IMR-90 (cell line): Measurements from ENCODE around the gene SLC35C1. TPM values are rescaled to one million over a fixed set of nuclear protein-coding genes. Genes with fewer than 3 reads are reported as not detected.

Experiments used
- ATAC-seq: fragments of 200-7000 bp; cut with Tn5 transposase; 2 replicates; pipeline ENCODE4 v1.9.1; 2020; ENCODE audit warnings: low read depth, mild to moderate bottlenecking, moderate library complexity
- BruUV-seq: library from RNA; stranded (reverse); fragments of 400-500 nt; replicated peaks from 2 replicates; lab custom pipeline; 2021; lab: Mats Ljungman, UMichigan
- CTCF ChIA-PET: fragments of 300-600 bp; formaldehyde crosslinking; extraction: SDS; loops from one replicate; lab custom pipeline; 2021; ENCODE audit warnings: antibody characterized with exemption; lab: Yijun Ruan, JAX
- POLR2A ChIA-PET: fragments of 300-600 bp; sonication (Branson Sonifier 250); formaldehyde crosslinking; loops from one replicate; lab custom pipeline; 2022; ENCODE audit warnings: antibody characterized with exemption; ENCODE audit not compliant: unreplicated experiment; lab: Charles Lee
- DNase-seq: peaks from one replicate; pipeline ENCODE4 v3.0.0; 2013
- H2AFZ ChIP-seq: replicated peaks from 2 replicates; pipeline ENCODE3; 2013; ENCODE audit warnings: low read length, mild to moderate bottlenecking; ENCODE audit not compliant: poor library complexity
- H2AK5ac ChIP-seq: 2 replicates; pipeline ENCODE4 v1.6.1; 2013; ENCODE audit warnings: low read depth, low read length, inconsistent platforms
- H2AK9ac ChIP-seq: replicated peaks from 2 replicates; pipeline ENCODE3; 2013; ENCODE audit warnings: mild to moderate bottlenecking, low read depth, low read length, moderate library complexity; ENCODE audit not compliant: poor library complexity
- H2BK120ac ChIP-seq: 2 replicates; pipeline ENCODE4 v1.6.1; 2013; ENCODE audit warnings: low read depth, low read length, inconsistent platforms
- H2BK15ac ChIP-seq: 3 replicates; pipeline ENCODE4 v1.6.1; 2013; ENCODE audit warnings: low read depth, low read length, inconsistent platforms
- H2BK20ac ChIP-seq: 2 replicates; pipeline ENCODE4 v1.6.1; 2013; ENCODE audit warnings: low read depth, mild to moderate bottlenecking, inconsistent platforms, low read length, moderate library complexity
- H2BK5ac ChIP-seq: 2 replicates; pipeline ENCODE4 v1.6.1; 2013; ENCODE audit warnings: mild to moderate bottlenecking, low read depth, low read length, inconsistent platforms; ENCODE audit not compliant: poor library complexity, severe bottlenecking
- H3K14ac ChIP-seq: replicated peaks from 2 replicates; pipeline ENCODE4 v1.6.1; 2013; ENCODE audit warnings: low read depth, low read length, inconsistent platforms
- H3K18ac ChIP-seq: 2 replicates; pipeline ENCODE4 v1.6.1; 2013; ENCODE audit warnings: low read depth, low read length, control low read depth
- H3K23ac ChIP-seq: 2 replicates; pipeline ENCODE4 v1.6.1; 2013; ENCODE audit warnings: low read depth, low read length, inconsistent platforms
- H3K27ac ChIP-seq: 2 replicates; pipeline ENCODE4 v1.5.1; 2013; ENCODE audit warnings: mild to moderate bottlenecking, control low read depth, low read length; ENCODE audit not compliant: insufficient read depth
- H3K27me3 ChIP-seq: 2 replicates; pipeline ENCODE4 v1.6.1; 2013; ENCODE audit warnings: low read length; ENCODE audit not compliant: control insufficient read depth, insufficient read depth
- H3K36me3 ChIP-seq: 2 replicates; pipeline ENCODE4 v1.6.1; 2013; ENCODE audit warnings: low read length, mixed read lengths; ENCODE audit not compliant: control insufficient read depth, insufficient read depth
- H3K4ac ChIP-seq: 2 replicates; pipeline ENCODE4 v1.6.1; 2013; ENCODE audit warnings: low read depth, low read length, inconsistent platforms
- H3K4me1 ChIP-seq: 2 replicates; pipeline ENCODE4 v1.6.1; 2013; ENCODE audit warnings: low read length, mixed read lengths; ENCODE audit not compliant: control insufficient read depth, insufficient read depth
- H3K4me2 ChIP-seq: 2 replicates; pipeline ENCODE4 v1.6.1; 2013; ENCODE audit warnings: low read depth, mild to moderate bottlenecking, control low read depth, low read length, moderate library complexity
- H3K4me3 ChIP-seq: 2 replicates; pipeline ENCODE4 v1.5.1; 2013; ENCODE audit warnings: low read depth, mild to moderate bottlenecking, control low read depth, low read length, moderate library complexity; ENCODE audit not compliant: insufficient read depth
- H3K56ac ChIP-seq: 2 replicates; pipeline ENCODE4 v1.6.1; 2013; ENCODE audit warnings: low read length, inconsistent platforms; ENCODE audit not compliant: insufficient read depth; ENCODE audit errors: extremely low read depth
- H3K79me1 ChIP-seq, 2 experiments: 2 replicates each; pipeline ENCODE4 v1.6.1; 2013; ENCODE audit warnings: low read length in 2 of 2, inconsistent platforms in 1 of 2, low read depth in 1 of 2
- H3K9ac ChIP-seq: 2 replicates; pipeline ENCODE4 v1.6.1; 2013; ENCODE audit warnings: low read depth, low read length, control low read depth
- H3K9me1 ChIP-seq: 2 replicates; pipeline ENCODE4 v1.6.1; 2013; ENCODE audit warnings: low read length, inconsistent platforms; ENCODE audit not compliant: insufficient read depth
- H3K9me3 ChIP-seq: 2 replicates; pipeline ENCODE4 v1.6.1; 2013; ENCODE audit warnings: low read length; ENCODE audit not compliant: control insufficient read depth, insufficient read depth
- H4K20me1 ChIP-seq: 2 replicates; pipeline ENCODE4 v1.6.1; 2013; ENCODE audit warnings: low read length, inconsistent platforms; ENCODE audit not compliant: insufficient read depth
- H4K5ac ChIP-seq: 2 replicates; pipeline ENCODE4 v1.6.1; 2013; ENCODE audit warnings: mild to moderate bottlenecking, low read depth, low read length, control low read depth
- H4K8ac ChIP-seq, 2 experiments: 2 replicates each; pipeline ENCODE4 v1.6.1; 2013; ENCODE audit warnings: low read depth in 2 of 2, low read length in 2 of 2, control low read depth in 1 of 2, inconsistent platforms in 1 of 2
- H4K91ac ChIP-seq: 2 replicates; pipeline ENCODE4 v1.6.1; 2013; ENCODE audit warnings: low read depth, low read length, inconsistent platforms; ENCODE audit not compliant: insufficient read depth
- BHLHE40 ChIP-seq: fragments of 150-350 bp; IDR thresholded peaks from 2 replicates; pipeline ENCODE4 v1.6.1; 2016; ENCODE audit warnings: mild to moderate bottlenecking, low read depth, low read length
- CEBPB ChIP-seq: IDR thresholded peaks from 2 replicates; pipeline ENCODE4 v1.6.1; 2012; ENCODE audit warnings: low read depth, low read length, improper control_type of control experiment
- POLR2A ChIP-seq: IDR thresholded peaks from 2 replicates; pipeline ENCODE4 v1.6.1; 2012; ENCODE audit warnings: mild to moderate bottlenecking, low read depth, low read length
- WGBS, 2 experiments: methylation state at CpG; one replicate each; pipeline versions ENCODE4 v1.1.5 to v1.1.7; 2013; ENCODE audit warnings: missing lambda C conversion rate in 2 of 2; ENCODE audit not compliant: insufficient read length in 1 of 2; ENCODE audit errors: extremely low coverage in 2 of 2; 5-methylcytosine and 5-hydroxymethylcytosine counted together
- dilution Hi-C: fragments of 300-500 bp; cut with HindIII; formaldehyde crosslinking; loops from one replicate; pipeline ENCODE4 v1.14.3; 2018; ENCODE audit warnings: low sequenced_read_pairs; ENCODE audit not compliant: unreplicated experiment
- in situ Hi-C: fragments of 300-500 bp; cut with MboI; formaldehyde crosslinking; loops from 3 replicates; pipeline ENCODE4 v1.14.3; 2019; ENCODE audit warnings: low sequenced_read_pairs, inconsistent platforms, mixed read lengths
- intact Hi-C: fragments of 100-400 bp; cut with micrococcal nuclease; formaldehyde crosslinking; loops from 2 replicates; pipeline ENCODE4 v1.10.0; 2022
- polyA plus RNA-seq, 3 experiments: library from polyadenylated mRNA; depleted of rRNA; stranded (reverse); fragments of >200 nt; gene quantifications; 2 replicates each; pipeline ENCODE4 v1.2.3, GENCODE V29; 2012; ENCODE audit warnings: low replicate concordance in 1 of 3
- total RNA-seq: library from RNA; depleted of rRNA; stranded (reverse); fragments of >200 nt; gene quantifications from 2 replicates; pipeline ENCODE4 v1.2.3, GENCODE V29; 2012

The SLC35C1 gene
- total and polyA plus RNA-seq, 2 of the 4 experiments (the other 2 are of a cell fraction), result 4.3 to 27.1 TPM

- H2AK5ac ChIP-seq, result no peak overlapping the region
- no peak overlapping the region for H2BK120ac ChIP-seq
- H2AFZ ChIP-seq, result no peak overlapping the region
- CTCF ChIA-PET, result no interaction called here
- peaks cover 12% of the 10 kb centered on the region; the same call in 1 of the 2 replicates for H3K9me1 ChIP-seq
- no peak overlapping the region for H3K23ac ChIP-seq
- no peak overlapping the region for H2BK5ac ChIP-seq
- dilution Hi-C loops (no loop called here), intact Hi-C loops (no loop called here), in situ Hi-C loops (loop anchor here (25.0 kb wide), 1 partner anchor 1251 kb away; the partner anchor contains the start of gene CD82)
- H3K4me3 ChIP-seq, result no peak overlapping the region
- H3K4me2 ChIP-seq, result no peak overlapping the region
- H3K9me3 ChIP-seq, result no peaks in the 10 kb centered on the region
- TF ChIP-seq BHLHE40, result no peak
- no peak for TF ChIP-seq POLR2A
- TF ChIP-seq CEBPB, result no peak
- no peak for DNase-seq
- ATAC-seq, result peak; percentile 15; the same call in 1 of the 2 replicates
- WGBS, 2 experiments, result no CpG with 5 or more reads among the region's 7 CpGs
- H3K36me3 ChIP-seq, result peaks cover 32% of the 10 kb centered on the region
- peaks cover 24% of the 10 kb centered on the region for H4K20me1 ChIP-seq
- no peak overlapping the region for H2BK20ac ChIP-seq
- no peak overlapping the region for H4K91ac ChIP-seq
- no TSS peak for BruUV-seq
- H4K5ac ChIP-seq, result no peak overlapping the region
- H3K79me1 ChIP-seq, result peaks cover 16 to 31% of the 10 kb centered on the region in 2 experiments
- H3K27ac ChIP-seq, result no peak overlapping the region
- H3K4ac ChIP-seq, result no peak overlapping the region
- no peak overlapping the region for H3K14ac ChIP-seq
- H3K27me3 ChIP-seq, result no peaks in the 10 kb centered on the region
- no peak overlapping the region for H4K8ac ChIP-seq
- POLR2A ChIA-PET, result interaction anchor here (0.6 kb wide), 1 partner anchor 106 kb away, joined by 3 read pairs; no protein-coding TSS in a partner anchor
- peak overlapping the region; percentile 71 for H2AK9ac ChIP-seq
- H2BK15ac ChIP-seq, result no peak overlapping the region
- H3K4me1 ChIP-seq, result peaks cover 2% of the 10 kb centered on the region; the same call in 1 of the 2 replicates
- H3K18ac ChIP-seq, result no peak overlapping the region
- no peak overlapping the region for H3K56ac ChIP-seq
- no peak overlapping the region for H3K9ac ChIP-seq
Observed at GRCh38 chr11:45812581-45813548, 7.9 kb downstream of the SLC35C1 start.
